GM10248 (cell line): ENCODE results near the gene UPF1.

Experiments used
- CTCF ChIA-PET: fragments of 300-600 bp; sonication (Branson Sonifier 250); formaldehyde crosslinking; extraction: SDS; loops from one replicate; lab custom pipeline; 2021; ENCODE audit warnings: antibody characterized with exemption; lab: Yijun Ruan, JAX
- POLR2A ChIA-PET: fragments of 350-650 bp; sonication (Branson Sonifier 250); formaldehyde crosslinking; extraction: SDS; loops from one replicate; lab custom pipeline; 2020; ENCODE audit warnings: antibody characterized with exemption; lab: Yijun Ruan, JAX
- DNase-seq: peaks from one replicate; pipeline ENCODE4 v3.0.0; 2012; ENCODE audit errors: extremely low spot score
- TF ChIP-seq, protein P1 (sequence below): IDR thresholded peaks from 2 replicates; pipeline ENCODE4 v1.5.1; 2012; ENCODE audit warnings: mild to moderate bottlenecking, low read depth; ENCODE audit errors: extremely low read depth, missing control alignments, control extremely low read depth

The UPF1 gene

DNA sequence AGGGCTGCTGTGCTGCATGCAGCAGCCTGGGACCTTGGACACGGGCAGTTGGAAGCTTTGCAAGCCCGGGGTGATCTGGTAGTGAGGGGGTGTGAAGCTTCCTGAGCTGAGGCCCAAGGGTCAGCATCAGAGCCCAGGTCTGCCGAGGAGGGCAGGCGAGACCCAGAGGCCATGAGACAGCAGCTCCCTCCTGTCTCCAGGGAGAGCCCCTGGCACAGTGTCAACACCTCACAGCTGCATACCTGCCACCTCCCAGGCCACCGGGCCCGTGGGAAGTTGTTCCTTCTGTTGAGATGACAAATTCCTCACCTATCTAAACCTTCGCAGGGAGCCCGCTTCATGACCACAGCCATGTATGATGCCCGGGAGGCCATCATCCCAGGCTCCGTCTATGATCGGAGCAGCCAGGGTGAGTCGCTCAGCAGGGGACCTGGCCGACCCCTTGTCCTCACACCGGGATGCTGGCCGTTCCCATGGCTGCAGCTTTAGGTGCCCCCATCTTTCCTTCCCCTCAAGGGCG, 32.1 kb downstream of the UPF1 start:
- DNase-seq: no peak
- TF ChIP-seq, protein P1, sequence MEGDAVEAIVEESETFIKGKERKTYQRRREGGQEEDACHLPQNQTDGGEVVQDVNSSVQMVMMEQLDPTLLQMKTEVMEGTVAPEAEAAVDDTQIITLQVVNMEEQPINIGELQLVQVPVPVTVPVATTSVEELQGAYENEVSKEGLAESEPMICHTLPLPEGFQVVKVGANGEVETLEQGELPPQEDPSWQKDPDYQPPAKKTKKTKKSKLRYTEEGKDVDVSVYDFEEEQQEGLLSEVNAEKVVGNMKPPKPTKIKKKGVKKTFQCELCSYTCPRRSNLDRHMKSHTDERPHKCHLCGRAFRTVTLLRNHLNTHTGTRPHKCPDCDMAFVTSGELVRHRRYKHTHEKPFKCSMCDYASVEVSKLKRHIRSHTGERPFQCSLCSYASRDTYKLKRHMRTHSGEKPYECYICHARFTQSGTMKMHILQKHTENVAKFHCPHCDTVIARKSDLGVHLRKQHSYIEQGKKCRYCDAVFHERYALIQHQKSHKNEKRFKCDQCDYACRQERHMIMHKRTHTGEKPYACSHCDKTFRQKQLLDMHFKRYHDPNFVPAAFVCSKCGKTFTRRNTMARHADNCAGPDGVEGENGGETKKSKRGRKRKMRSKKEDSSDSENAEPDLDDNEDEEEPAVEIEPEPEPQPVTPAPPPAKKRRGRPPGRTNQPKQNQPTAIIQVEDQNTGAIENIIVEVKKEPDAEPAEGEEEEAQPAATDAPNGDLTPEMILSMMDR: no peak
- ChIA-PET POLR2A (no interaction called here), CTCF (interaction anchor here (1.4 to 4.7 kb wide), 2 partner anchors 16 to 275 kb away, joined by 3 to 21 read pairs; no protein-coding TSS in a partner anchor)

DNA sequence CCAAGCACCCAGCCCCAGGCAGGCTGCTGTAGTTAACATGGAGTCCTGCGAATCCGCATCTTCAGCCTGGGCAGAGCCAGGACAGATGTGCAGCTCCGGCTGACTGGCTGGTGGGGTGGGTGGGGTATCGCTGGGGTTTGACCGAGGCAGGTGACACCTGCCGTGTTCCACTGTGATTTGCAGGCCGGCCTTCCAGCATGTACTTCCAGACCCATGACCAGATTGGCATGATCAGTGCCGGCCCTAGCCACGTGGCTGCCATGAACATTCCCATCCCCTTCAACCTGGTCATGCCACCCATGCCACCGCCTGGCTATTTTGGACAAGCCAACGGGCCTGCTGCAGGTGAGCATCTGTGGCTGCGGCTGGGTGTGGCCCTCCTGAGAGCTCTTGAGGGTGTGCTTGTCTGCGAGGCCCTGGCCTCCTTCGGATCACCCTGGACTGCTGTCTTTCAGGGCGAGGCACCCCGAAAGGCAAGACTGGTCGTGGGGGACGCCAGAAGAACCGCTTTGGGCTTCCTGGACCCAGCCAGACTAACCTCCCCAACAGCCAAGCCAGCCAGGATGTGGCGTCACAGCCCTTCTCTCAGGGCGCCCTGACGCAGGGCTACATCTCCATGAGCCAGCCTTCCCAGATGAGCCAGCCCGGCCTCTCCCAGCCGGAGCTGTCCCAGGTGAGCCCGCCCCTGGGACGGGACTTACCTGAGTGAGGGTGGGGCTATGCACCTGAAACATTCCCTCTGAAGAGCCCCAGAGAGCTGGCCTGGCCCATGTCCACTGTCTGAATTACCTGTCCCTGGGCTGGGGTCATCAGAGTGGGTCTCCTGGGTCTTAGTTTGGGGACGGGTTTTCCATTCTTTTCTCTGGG, 33.6 kb downstream of the UPF1 start:
- CTCF ChIA-PET: interaction anchor here (1.1 to 4.7 kb wide), 6 partner anchors 9 to 276 kb away, joined by 3 to 30 read pairs (median 8); partner anchors contain the start of gene REX1BD
- POLR2A ChIA-PET: interaction anchor here (0.6 kb wide), 1 partner anchor 134 kb away, joined by 3 read pairs; no protein-coding TSS in a partner anchor
- TF ChIP-seq, protein P1: no peak
- no peak for DNase-seq

DNA sequence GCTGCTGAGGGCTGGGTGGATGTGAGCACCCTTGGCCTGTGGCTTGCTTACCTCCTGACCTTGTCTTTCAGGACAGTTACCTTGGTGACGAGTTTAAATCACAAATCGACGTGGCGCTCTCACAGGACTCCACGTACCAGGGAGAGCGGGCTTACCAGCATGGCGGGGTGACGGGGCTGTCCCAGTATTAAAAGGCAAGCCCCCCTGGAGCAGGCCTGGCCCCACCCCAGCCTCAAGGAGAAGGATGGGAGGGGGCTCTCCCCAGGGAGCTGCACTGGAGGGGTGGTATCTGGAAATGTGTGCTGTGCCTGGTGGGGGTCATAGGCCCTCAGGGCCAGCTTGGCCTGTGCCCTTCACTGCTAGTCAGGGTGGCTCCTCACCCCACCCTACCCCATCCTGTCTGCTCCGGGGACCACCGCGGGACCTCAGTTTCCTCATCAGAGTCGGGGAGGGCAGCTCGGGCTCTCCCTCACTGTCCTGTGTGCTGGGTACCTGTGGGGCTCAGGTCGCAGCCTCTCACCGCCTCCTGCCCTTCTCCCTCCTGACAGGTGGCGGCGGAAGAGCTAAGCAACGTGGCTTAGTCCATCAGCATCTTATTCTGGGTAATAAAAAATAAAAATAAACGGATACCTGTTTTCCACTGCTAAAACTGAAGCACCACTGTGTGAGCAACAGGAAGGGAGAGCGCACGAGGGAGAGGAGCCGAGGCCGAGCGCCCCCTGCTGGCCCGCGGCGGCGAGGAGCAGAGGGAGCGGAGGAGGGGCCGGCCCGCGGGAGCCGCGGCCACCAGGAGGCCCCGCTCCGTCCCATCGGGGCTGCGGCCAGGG, 34.4 kb downstream of the UPF1 start:
- ChIA-PET POLR2A (no interaction called here), CTCF (interaction anchor here (1.0 to 4.7 kb wide), 10 partner anchors 10 to 277 kb away, joined by 3 to 30 read pairs (median 6); partner anchors contain the start of gene REX1BD)
- peak; percentile 92 for DNase-seq
- TF ChIP-seq, protein P1: peak; percentile 93

DNA sequence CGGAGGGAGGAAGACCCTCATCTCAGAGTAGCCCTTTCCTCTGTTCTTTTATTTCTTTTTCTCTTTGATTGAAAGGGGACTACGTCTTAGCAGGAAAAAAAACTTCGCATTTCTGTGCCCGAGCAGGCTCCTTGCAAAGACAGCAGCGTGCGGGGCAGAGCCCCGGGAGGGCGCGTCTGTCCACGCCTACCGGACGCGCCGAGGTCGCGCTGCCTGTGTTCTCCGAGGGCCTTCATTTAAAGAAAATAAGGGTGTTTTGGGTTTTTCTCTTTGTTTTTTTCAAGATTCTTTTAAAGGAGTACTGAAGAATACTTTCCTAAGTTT, 35.0 kb downstream of the UPF1 start:
- TF ChIP-seq, protein P1: no peak
- CTCF ChIA-PET: interaction anchor here (1.0 to 4.7 kb wide), 13 partner anchors 9 to 389 kb away, joined by 3 to 30 read pairs (median 4); partner anchors contain the start of gene REX1BD
- POLR2A ChIA-PET: no interaction called here
- DNase-seq: no peak

DNA sequence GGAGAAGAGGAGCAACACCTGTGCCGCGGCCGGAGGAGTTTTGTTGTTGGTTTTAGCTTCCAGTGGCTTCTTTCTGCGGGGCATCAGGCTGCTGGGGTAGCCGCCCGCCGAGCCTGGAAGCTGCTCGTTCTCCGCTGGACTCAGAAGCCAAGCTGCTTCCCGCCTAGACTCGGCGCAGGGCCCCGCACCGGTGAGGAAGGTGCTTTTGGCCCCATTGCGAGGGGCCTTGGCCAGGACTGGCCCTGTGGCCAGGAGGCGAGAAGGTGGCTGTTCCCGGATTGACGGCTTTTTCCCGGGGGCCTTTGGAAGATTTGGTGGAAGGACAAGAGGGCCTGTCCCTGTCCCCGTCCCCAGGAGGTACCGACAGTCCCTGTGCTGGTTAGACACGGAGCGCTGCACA, 35.4 kb downstream of the UPF1 start:
- no peak for DNase-seq
- POLR2A ChIA-PET: no interaction called here
- CTCF ChIA-PET: interaction anchor here (1.0 to 4.7 kb wide), 10 partner anchors 8 to 389 kb away, joined by 3 to 30 read pairs (median 4); partner anchors contain the start of gene REX1BD
- TF ChIP-seq, protein P1: no peak

DNA sequence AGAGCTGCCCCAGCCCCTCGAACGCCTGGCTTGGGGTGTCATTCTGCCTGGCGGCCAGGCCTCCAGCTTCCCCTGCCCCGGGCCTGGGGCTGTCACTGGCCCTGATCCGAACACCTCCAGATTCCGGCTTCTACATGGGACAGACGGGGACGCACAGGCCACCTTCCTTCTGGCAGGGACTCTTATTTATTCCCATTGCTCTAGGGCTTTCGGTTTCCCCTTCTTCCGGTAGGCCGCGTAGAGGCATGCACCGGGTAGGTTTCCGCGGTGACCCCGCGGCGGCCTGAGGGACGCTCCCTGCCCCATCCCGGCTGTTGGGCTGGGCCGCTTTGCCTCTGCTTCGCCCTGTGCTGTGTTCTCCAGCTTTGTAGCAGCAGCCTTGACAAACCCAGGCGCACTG, 36.0 kb downstream of the UPF1 start:
- ChIA-PET CTCF (interaction anchor here (1.0 to 4.7 kb wide), 8 partner anchors 8 to 390 kb away, joined by 3 to 30 read pairs (median 4); no protein-coding TSS in a partner anchor), POLR2A (no interaction called here)
- TF ChIP-seq, protein P1: no peak
- DNase-seq: no peak
